OCI-LY7 (cell line): ENCODE data around the gene MOV10. TPM values are rescaled to one million over a fixed set of nuclear protein-coding genes. Genes with fewer than 3 reads are reported as not detected.

Experiments
- BruUV-seq: library from RNA; stranded (reverse); fragments of 400-500 nt; replicated peaks from 2 replicates; lab custom pipeline; 2021; lab: Mats Ljungman, UMichigan
- CTCF ChIA-PET: fragments of 300-600 bp; sonication (Branson Sonifier 250); formaldehyde crosslinking; loops from one replicate; lab custom pipeline; 2022; ENCODE audit warnings: antibody characterized with exemption; ENCODE audit not compliant: unreplicated experiment; lab: Charles Lee
- POLR2A ChIA-PET: fragments of 300-600 bp; sonication (Branson Sonifier 250); formaldehyde crosslinking; loops from one replicate; lab custom pipeline; 2022; ENCODE audit warnings: antibody characterized with exemption; lab: Charles Lee
- DNase-seq: peaks from one replicate; pipeline ENCODE4 v3.0.0-alpha.2; 2015; ENCODE audit warnings: low spot score
- H2AFZ ChIP-seq: fragments of 200-600 bp; sonication (generic), shearing (Covaris generic); 2 replicates; pipeline ENCODE4 v1.6.1; 2014; ENCODE audit warnings: mild to moderate bottlenecking, antibody characterized with exemption, low read length, moderate library complexity
- H3K27ac ChIP-seq: fragments of 200-600 bp; sonication (generic); 2 replicates; pipeline ENCODE4 v1.5.1; 2014; ENCODE audit warnings: mixed run types, low read depth, mild to moderate bottlenecking, moderate library complexity, low read length, inconsistent platforms; ENCODE audit not compliant: poor library complexity, severe bottlenecking
- H3K36me3 ChIP-seq: fragments of 200-600 bp; sonication (generic); 2 replicates; pipeline ENCODE4 v1.6.1; 2014; ENCODE audit warnings: mild to moderate bottlenecking, antibody characterized with exemption, low read length, moderate library complexity, mixed read lengths; ENCODE audit not compliant: insufficient read depth
- H3K4me1 ChIP-seq: fragments of 200-600 bp; sonication (generic); 2 replicates; pipeline ENCODE4 v1.5.1; 2014; ENCODE audit warnings: mild to moderate bottlenecking, low read length; ENCODE audit not compliant: insufficient read depth, poor library complexity, severe bottlenecking
- H3K4me2 ChIP-seq: fragments of 200-600 bp; sonication (generic); 2 replicates; pipeline ENCODE4 v1.6.1; 2014; ENCODE audit warnings: mild to moderate bottlenecking, low read length
- H3K4me3 ChIP-seq: fragments of 200-600 bp; sonication (generic); 2 replicates; pipeline ENCODE4 v1.5.1; 2014; ENCODE audit warnings: mild to moderate bottlenecking, low read depth, low read length; ENCODE audit not compliant: poor library complexity, severe bottlenecking
- H3K79me2 ChIP-seq: fragments of 200-600 bp; sonication (generic); 2 replicates; pipeline ENCODE4 v1.6.1; 2016; ENCODE audit warnings: low read depth, mild to moderate bottlenecking, low read length, moderate library complexity, mixed read lengths; ENCODE audit not compliant: insufficient read depth
- H3K9me2 ChIP-seq: fragments of 200-600 bp; sonication (generic); 2 replicates; pipeline ENCODE4 v1.6.1; 2016; ENCODE audit warnings: mild to moderate bottlenecking, low read length, mixed read lengths; ENCODE audit not compliant: insufficient read depth
- H3K9me3 ChIP-seq: fragments of 200-600 bp; sonication (generic); 2 replicates; pipeline ENCODE4 v1.6.1; 2014; ENCODE audit warnings: mild to moderate bottlenecking, mixed run types, low read length, mixed read lengths
- H4K20me1 ChIP-seq: fragments of 200-600 bp; sonication (generic); 2 replicates; pipeline ENCODE4 v1.6.1; 2014; ENCODE audit warnings: mild to moderate bottlenecking, antibody characterized with exemption, low read length, moderate library complexity, mixed read lengths; ENCODE audit not compliant: insufficient read depth
- EZH2phosphoT487 ChIP-seq: fragments of 200-600 bp; sonication (generic); IDR thresholded peaks from 2 replicates; pipeline ENCODE4 v1.6.1; 2018; ENCODE audit warnings: low read depth, borderline replicate concordance, mild to moderate bottlenecking, mixed run types, antibody characterized with exemption, low read length, moderate library complexity, mixed read lengths
- intact Hi-C: fragments of 100-400 bp; cut with micrococcal nuclease; formaldehyde crosslinking; loops from one replicate; pipeline ENCODE4 v1.10.0; 2022; ENCODE audit not compliant: unreplicated experiment
- total RNA-seq, 2 experiments: library from RNA; depleted of rRNA in 1 of 2; stranded (reverse); fragments of >200 nt in 1 of 2; shearing (Covaris generic) in 1 of 2; gene quantifications; 2 replicates each; pipeline ENCODE4 v1.2.3, GENCODE V29; 2014 to 2022
- TF ChIP-seq, protein P1 (sequence below): fragments of 200-600 bp; sonication (generic); conservative IDR thresholded peaks from 2 replicates; pipeline ENCODE4 v1.5.1; 2014; ENCODE audit warnings: mild to moderate bottlenecking, antibody characterized with exemption, low read length, moderate library complexity, mixed read lengths

Gene MOV10
- total RNA-seq, 2 experiments from 2014 or later: 28.2 to 32.4 TPM

DNA sequence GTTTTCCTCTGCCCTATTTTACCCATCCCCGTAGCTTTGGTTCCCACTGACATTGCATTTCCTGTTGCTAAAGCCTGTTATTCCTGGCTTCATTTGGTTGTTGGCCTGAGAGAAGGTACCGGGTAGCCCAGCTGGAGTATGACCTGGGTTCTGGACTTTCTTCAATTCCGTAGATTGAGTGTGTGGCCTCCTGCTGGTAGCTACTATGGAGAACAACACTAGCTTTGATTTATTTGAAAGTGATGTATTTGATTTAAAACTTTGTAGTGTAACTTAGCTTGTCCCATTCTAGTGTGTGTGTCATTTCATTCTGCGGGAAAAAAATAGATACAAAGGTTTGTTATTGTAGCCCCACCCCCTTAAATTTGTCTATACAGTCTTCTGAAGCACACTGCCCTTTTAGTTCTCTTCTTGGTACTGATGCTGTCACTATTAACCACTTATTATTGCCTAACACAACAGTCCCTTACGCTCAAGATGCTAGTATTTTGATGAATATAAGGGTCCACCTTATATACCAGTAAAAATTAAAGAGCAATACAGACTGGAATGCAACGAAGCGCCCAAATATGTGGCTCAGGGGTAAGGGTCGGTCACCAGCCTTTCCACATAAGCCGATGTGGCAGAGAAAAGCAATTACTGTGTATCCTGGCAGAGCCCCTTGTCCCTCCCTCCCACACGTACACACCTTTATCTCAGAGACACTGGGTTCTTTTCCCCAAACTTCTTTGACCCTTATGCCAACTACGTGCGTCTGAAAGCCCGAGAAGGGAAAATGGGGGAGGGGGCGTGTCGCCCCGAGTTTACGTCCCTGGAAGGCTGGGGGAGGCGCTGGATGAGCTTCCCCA lies 643 bp upstream of the MOV10 start:
- ChIA-PET POLR2A (interaction anchor here (0.5 to 1.2 kb wide), 5 partner anchors 21 to 292 kb away, joined by 3 to 5 read pairs (median 3); partner anchors contain the start of genes CTTNBP2NL and ST7L), CTCF (interaction anchor here (0.6 to 2.6 kb wide), 3 partner anchors 30 to 34 kb away, joined by 3 to 5 read pairs (median 5); no protein-coding TSS in a partner anchor)
- H3K4me2 ChIP-seq: peak overlapping the region; percentile 98
- peaks cover 32% of the 10 kb centered on the region for H3K4me1 ChIP-seq
- no peaks in the 10 kb centered on the region for H4K20me1 ChIP-seq
- TF ChIP-seq, protein P1, sequence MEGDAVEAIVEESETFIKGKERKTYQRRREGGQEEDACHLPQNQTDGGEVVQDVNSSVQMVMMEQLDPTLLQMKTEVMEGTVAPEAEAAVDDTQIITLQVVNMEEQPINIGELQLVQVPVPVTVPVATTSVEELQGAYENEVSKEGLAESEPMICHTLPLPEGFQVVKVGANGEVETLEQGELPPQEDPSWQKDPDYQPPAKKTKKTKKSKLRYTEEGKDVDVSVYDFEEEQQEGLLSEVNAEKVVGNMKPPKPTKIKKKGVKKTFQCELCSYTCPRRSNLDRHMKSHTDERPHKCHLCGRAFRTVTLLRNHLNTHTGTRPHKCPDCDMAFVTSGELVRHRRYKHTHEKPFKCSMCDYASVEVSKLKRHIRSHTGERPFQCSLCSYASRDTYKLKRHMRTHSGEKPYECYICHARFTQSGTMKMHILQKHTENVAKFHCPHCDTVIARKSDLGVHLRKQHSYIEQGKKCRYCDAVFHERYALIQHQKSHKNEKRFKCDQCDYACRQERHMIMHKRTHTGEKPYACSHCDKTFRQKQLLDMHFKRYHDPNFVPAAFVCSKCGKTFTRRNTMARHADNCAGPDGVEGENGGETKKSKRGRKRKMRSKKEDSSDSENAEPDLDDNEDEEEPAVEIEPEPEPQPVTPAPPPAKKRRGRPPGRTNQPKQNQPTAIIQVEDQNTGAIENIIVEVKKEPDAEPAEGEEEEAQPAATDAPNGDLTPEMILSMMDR: peak; percentile 80
- TF ChIP-seq EZH2phosphoT487: no peak
- H3K27ac ChIP-seq: peak overlapping the region; percentile 28
- H3K9me2 ChIP-seq: no peaks in the 10 kb centered on the region
- intact Hi-C loops: loop anchor here (2.0 to 10.0 kb wide), 3 partner anchors 27 to 279 kb away; partner anchors contain the start of genes CAPZA1, CTTNBP2NL and ST7L
- DNase-seq: peak; percentile 52
- no TSS peak for BruUV-seq
- H3K9me3 ChIP-seq: no peaks in the 10 kb centered on the region
- H3K36me3 ChIP-seq: peaks cover 36% of the 10 kb centered on the region
- H3K79me2 ChIP-seq: no peaks in the 10 kb centered on the region
- peak overlapping the region; percentile 82 for H3K4me3 ChIP-seq
- H2AFZ ChIP-seq: peak overlapping the region; percentile 85; the same call in 1 of the 2 replicates

DNA sequence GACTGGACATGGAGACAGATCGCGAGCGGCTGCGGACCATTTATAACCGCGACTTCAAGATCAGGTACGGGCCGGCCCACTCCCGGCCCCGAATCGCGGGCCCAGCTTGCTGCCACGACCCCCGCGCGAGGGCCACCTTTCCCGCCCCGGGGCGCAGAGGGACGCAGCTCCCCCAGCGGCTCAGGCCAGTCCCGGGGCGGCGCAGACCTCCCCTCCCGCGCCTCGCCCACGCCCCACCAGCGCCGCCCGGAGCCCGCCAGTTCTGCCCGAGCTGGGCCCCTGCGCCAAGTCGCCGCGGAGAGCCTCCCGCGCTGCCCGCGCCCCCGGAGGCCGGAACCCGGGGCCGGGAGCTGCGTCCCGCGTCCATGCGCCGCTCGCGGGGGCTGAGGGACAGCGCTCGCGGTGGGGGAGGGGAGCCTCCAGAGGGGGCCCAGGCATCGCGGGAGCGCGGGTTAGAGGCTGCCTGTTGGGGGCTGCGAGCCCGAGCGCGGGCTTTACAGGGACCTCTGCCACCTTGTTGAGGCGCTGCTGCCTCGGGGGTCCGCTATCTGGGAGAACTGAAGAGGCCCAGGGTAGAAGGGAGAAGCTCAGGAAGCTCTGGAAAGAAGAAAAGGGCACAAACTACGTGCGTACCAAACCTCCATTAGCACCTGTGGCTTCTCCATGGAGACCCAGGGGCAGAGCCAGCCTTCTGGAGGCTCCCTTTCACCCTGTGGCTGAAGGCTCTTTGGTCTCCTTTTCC lies 698 bp downstream of the MOV10 start:
- H2AFZ ChIP-seq: peak overlapping the region; percentile 85
- intact Hi-C loops: loop anchor here (2.0 to 10.0 kb wide), 3 partner anchors 26 to 280 kb away; partner anchors contain the start of genes CAPZA1, CTTNBP2NL and ST7L
- peak overlapping the region; percentile 98 for H3K4me2 ChIP-seq
- TF ChIP-seq, protein P1: peak; percentile 42
- TF ChIP-seq EZH2phosphoT487: no peak
- H3K9me2 ChIP-seq: no peaks in the 10 kb centered on the region
- DNase-seq: peak; percentile 41
- peaks cover 23% of the 10 kb centered on the region for H3K36me3 ChIP-seq
- no peaks in the 10 kb centered on the region for H3K9me3 ChIP-seq
- H3K79me2 ChIP-seq: no peaks in the 10 kb centered on the region
- peak overlapping the region; percentile 28 for H3K27ac ChIP-seq
- no TSS peak for BruUV-seq
- H3K4me3 ChIP-seq: peak overlapping the region; percentile 82
- H3K4me1 ChIP-seq: peaks cover 32% of the 10 kb centered on the region
- POLR2A ChIA-PET: interaction anchor here (0.6 to 1.4 kb wide), 8 partner anchors 9 to 102 kb away, joined by 3 to 8 read pairs (median 3); partner anchors contain the start of gene ST7L
- CTCF ChIA-PET: no interaction called here
- no peaks in the 10 kb centered on the region for H4K20me1 ChIP-seq
